ENCODE results near the gene CLDN19. TPM values are rescaled to one million over a fixed set of nuclear protein-coding genes. Genes with fewer than 3 reads are reported as not detected.

The CLDN19 gene
- total and polyA plus RNA-seq, 8 donors = 0.04 TPM; not detected in 7

DNA sequence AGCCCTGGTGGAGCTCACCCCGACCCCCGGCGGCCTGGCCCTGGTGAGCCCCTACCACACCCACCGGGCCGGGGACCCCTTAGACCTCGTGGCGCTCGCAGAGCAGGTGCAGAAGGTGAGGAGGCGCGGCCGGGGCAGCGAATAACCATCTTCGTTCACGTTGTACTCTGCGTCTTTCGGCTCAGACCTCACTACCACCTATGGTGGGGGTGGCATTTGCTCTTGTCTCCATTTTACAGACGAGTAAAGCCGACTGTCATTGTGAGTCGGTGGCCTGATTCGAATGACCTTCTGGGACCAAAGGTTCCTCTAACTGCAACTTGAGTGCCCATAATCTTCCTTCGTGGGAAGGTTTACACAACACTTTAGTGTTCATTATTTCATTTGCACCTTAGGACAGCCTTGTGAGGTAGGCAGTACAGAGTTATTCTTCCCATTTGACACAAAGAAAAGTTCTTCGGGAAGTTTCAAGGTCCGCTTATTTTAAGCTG is 27.5 kb upstream of the CLDN19 start:
- peak in 3 of 4 donors; percentile 5 to 31 (median 7) for ATAC-seq
- intact Hi-C loops (cut with DNase I) = no loop called here

DNA sequence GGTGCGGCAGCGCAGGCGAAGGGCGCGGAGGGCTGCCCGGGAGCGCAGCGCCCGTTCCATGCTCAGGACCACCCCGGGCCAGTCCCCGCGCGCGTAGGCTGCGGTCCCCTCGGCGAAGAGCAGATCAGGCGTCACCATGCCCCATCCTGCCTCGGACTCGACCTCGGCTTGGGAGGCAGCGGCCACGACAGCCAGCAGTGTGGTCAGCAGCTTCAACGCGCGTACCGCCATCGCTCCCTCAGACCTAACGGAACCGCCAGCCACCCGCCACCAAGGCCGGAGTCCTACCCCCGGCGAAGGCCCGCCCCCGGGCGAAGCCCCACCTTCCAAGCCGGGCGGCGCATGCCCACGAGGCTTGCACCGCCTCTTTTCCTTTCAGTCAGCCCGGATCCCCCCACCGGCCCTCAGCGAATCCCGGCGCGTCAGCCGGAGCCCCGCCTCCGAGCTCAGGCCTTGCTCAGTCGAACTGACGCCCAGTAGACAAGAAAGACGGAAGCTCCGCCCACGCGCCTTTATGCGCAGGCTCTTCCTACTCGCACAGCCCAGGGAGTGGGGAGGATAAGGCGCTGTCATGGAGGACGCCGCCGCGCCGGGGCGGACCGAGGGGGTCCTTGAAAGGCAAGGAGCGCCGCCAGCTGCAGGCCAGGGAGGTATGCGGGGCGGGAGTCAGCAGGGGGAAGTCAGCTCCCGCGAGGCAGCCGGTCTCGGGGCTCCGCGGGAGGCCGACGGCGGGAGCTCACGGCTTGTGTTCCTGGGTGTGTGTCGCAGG is 26.9 kb upstream of the CLDN19 start, which contains the start of the genes C1orf50 and P3H1:
Gene C1orf50, plus strand, starts transcription at position 509 of the 769 bp plus-strand sequence. Its CDS starts 63 bp downstream, at position 572.
Gene P3H1, minus strand, starts transcription at position 288 of the 769 bp plus-strand sequence. Its CDS starts 57 bp downstream, at position 231.
- WGBS, 2 donors = 0% methylated on average over 72 to 82 of the region's 82 CpGs
- intact Hi-C loops (cut with DNase I) = no loop called here

More for the DNA sequence above, 27.5 kb upstream of the CLDN19 start:
- Histone ChIP-seq H3K4me3 (peak overlapping the region; percentile 96 to 98 (median 96)), H3K9me3 (no peaks in the 10 kb centered on the region), H3K36me3 (no peaks in the 10 kb centered on the region), H3K27me3 (no peaks in the 10 kb centered on the region), H3K27ac (peak overlapping the region; percentile 75 to 87 (median 83)), H3K4me1 (peaks cover 0 to 19% (median 11%) of the 10 kb centered on the region in 3 donors)
- TF ChIP-seq, protein P1, sequence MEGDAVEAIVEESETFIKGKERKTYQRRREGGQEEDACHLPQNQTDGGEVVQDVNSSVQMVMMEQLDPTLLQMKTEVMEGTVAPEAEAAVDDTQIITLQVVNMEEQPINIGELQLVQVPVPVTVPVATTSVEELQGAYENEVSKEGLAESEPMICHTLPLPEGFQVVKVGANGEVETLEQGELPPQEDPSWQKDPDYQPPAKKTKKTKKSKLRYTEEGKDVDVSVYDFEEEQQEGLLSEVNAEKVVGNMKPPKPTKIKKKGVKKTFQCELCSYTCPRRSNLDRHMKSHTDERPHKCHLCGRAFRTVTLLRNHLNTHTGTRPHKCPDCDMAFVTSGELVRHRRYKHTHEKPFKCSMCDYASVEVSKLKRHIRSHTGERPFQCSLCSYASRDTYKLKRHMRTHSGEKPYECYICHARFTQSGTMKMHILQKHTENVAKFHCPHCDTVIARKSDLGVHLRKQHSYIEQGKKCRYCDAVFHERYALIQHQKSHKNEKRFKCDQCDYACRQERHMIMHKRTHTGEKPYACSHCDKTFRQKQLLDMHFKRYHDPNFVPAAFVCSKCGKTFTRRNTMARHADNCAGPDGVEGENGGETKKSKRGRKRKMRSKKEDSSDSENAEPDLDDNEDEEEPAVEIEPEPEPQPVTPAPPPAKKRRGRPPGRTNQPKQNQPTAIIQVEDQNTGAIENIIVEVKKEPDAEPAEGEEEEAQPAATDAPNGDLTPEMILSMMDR (IDR thresholded peaks at IDR 0.05) = no peak
- DNase-seq (no peak), FAIRE-seq (no peak)
- WGBS, 2 donors = 1% methylated on average over 23 of the region's 23 CpGs

DNA sequence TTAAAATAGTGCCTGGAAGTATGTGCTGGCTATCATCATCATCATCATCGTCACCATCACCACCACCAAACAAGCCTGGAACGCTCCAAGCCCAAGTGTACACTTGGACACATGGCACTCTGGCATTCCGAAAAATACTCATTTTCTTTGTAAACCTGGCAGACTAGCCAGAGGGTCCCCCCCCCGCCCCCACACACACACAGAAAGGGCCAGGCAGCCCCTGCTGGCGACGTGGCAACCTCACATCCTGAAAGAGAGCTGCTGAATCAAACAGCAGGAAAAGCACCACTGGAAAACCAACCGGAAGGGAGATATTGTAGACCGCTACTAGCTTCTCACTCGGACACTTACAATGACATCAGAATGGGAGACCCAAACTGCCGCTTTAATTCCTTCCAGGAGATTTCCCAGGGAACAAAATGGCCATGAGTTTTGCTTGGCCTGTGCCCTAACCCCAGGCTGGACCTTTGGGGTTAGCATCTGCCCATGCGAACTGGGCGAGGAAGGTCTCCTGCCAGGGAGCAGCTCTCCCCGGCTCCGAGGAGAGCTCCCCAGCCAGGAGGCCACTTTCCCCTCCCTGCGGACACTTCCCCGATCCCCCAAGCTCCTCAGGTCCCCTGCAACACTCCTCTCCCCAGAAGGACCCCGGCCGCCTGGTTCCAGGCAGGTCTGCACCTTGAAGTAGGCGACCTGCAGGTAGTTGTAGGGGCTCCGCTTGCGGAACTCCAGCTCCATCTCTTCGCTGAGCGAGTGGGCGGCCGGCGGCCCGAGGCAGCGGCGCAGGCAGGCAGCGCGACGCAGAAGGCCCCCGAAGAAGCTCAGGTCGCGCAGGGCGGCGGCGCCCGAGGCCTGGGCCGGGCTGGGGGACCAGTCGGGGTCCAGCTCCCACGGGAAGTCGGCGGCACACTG is 26.1 kb upstream of the CLDN19 start:
- Histone ChIP-seq H3K9me3 (no peaks in the 10 kb centered on the region), H3K27ac (peak overlapping the region; percentile 57 to 83 (median 66)), H3K36me3 (no peaks in the 10 kb centered on the region), H3K4me3 (peak overlapping the region; percentile 96 to 98 (median 96)), H3K27me3 (no peaks in the 10 kb centered on the region), H3K4me1 (peaks cover 0 to 19% (median 11%) of the 10 kb centered on the region in 3 donors)
- FAIRE-seq = no peak
- 0 to 1% methylated on average over 37 to 44 of the region's 44 CpGs for WGBS, 2 donors
- DNase-seq = peak in 5 of 6 donors; percentile 21 to 85 (median 35)
- ATAC-seq = peak in 3 of 4 donors; percentile 3 to 40 (median 26)
- intact Hi-C loops (cut with DNase I) = no loop called here
- TF ChIP-seq, protein P1 (IDR thresholded peaks at IDR 0.05) = peak in 1 of 4 donors; percentile 22

More for the DNA sequence above, 26.9 kb upstream of the CLDN19 start, which contains the start of the genes C1orf50 and P3H1:
- Histone ChIP-seq H3K4me1 (peaks cover 0 to 19% (median 11%) of the 10 kb centered on the region in 3 donors), H3K27me3 (no peaks in the 10 kb centered on the region), H3K36me3 (no peaks in the 10 kb centered on the region), H3K4me3 (peak within 1 kb of the TSS; percentile 96 to 98 (median 96)), H3K27ac (peak within 1 kb of the TSS; percentile 75 to 87 (median 83)), H3K9me3 (no peaks in the 10 kb centered on the region)
- ATAC-seq (peak; percentile 95 to 98 (median 95)), DNase-seq (peak; percentile 99 to 100 (median 100)), FAIRE-seq (peak; percentile 89)
- TF ChIP-seq, protein P1 (IDR thresholded peaks at IDR 0.05) = no peak

GRCh38 chr1:42765269-42765668 is 25.2 kb upstream of the CLDN19 start:
- FAIRE-seq = no peak
- TF ChIP-seq, protein P1 (IDR thresholded peaks at IDR 0.05) = no peak
- Histone ChIP-seq H3K27ac (peak overlapping the region in 1 of 4 donors; percentile 62), H3K36me3 (peaks cover 0 to 2% (median 0%) of the 10 kb centered on the region in 3 donors), H3K27me3 (no peaks in the 10 kb centered on the region), H3K4me1 (peaks cover 0 to 19% (median 11%) of the 10 kb centered on the region in 3 donors), H3K9me3 (no peaks in the 10 kb centered on the region), H3K4me3 (peak overlapping the region in 3 of 4 donors; percentile 96 to 98 (median 96))
- no peak for ATAC-seq
- no peak for DNase-seq
- intact Hi-C loops (cut with DNase I) = no loop called here
- 17 to 24% methylated on average over 7 of the region's 7 CpGs for WGBS, 2 donors

Measured in pancreas (tissue), 10 donors.